Omental fat pad (tissue), 4 donors: ENCODE data around the gene TGFBRAP1. TPM values are rescaled to one million over a fixed set of nuclear protein-coding genes. Genes with fewer than 3 reads are reported as not detected.

ENCODE experiments used
- ATAC-seq: fragments of 150-250 bp; one replicate; pipeline ENCODE4 v1.9.1; 2016; ENCODE audit warnings: mild to moderate bottlenecking, moderate library complexity; ENCODE audit not compliant: low FRiP score
- DNase-seq: peaks from one replicate; pipeline ENCODE4 v3.0.0-alpha.2; 2019; ENCODE audit warnings: low spot score
- CTCF ChIP-seq, 3 donors: fragments of 450-650 bp; IDR thresholded peaks; one replicate each; pipeline ENCODE4 v1.5.1; 2016 to 2017; ENCODE audit warnings: antibody characterized with exemption in 3 of 3, mild to moderate bottlenecking in 3 of 3, moderate library complexity in 2 of 3
- total RNA-seq, 4 donors: library from RNA; depleted of rRNA; stranded (reverse); fragments of >200 nt; gene quantifications; one replicate each; pipeline ENCODE4 v1.1.0, GENCODE V29; 2016

Gene TGFBRAP1
- total RNA-seq, 4 donors from 2014 or later: 20.6 to 29.2 (median 25.7) TPM

GRCh38 chr2:105307146-105307545 lies 22.4 kb downstream of the TGFBRAP1 start:
- TF ChIP-seq CTCF (IDR thresholded peaks at IDR 0.05): no peak
- no peak for DNase-seq
- no peak for ATAC-seq

GRCh38 chr2:105301646-105302045 lies 27.9 kb downstream of the TGFBRAP1 start:
- no peak for TF ChIP-seq CTCF (IDR thresholded peaks at IDR 0.05)

GRCh38 chr2:105299290-105299689 lies 30.2 kb downstream of the TGFBRAP1 start:
- no peak for DNase-seq
- no peak for ATAC-seq
- TF ChIP-seq CTCF (IDR thresholded peaks at IDR 0.05): no peak

More at GRCh38 chr2:105301646-105302045, 27.9 kb downstream of the TGFBRAP1 start:
- ATAC-seq: no peak
- DNase-seq: no peak

- no peak for DNase-seq
- ATAC-seq: no peak
- TF ChIP-seq CTCF (IDR thresholded peaks at IDR 0.05): no peak
These were observed 31.5 kb downstream of the TGFBRAP1 start for GRCh38 chr2:105298017-105298416.

GRCh38 chr2:105297216-105297615 lies 32.3 kb downstream of the TGFBRAP1 start:
- no peak for ATAC-seq
- TF ChIP-seq CTCF (IDR thresholded peaks at IDR 0.05): no peak
- DNase-seq: no peak

- no peak for ATAC-seq
- DNase-seq: no peak
- TF ChIP-seq CTCF (IDR thresholded peaks at IDR 0.05): no peak
These were observed 33.4 kb downstream of the TGFBRAP1 start for GRCh38 chr2:105296017-105296611.

- DNase-seq (no peak), ATAC-seq (no peak)
- TF ChIP-seq CTCF (IDR thresholded peaks at IDR 0.05): no peak
These were observed 34.6 kb downstream of the TGFBRAP1 start for GRCh38 chr2:105294844-105295481.
